Measurements from ENCODE around the gene SPARC.

Gene SPARC

DNA sequence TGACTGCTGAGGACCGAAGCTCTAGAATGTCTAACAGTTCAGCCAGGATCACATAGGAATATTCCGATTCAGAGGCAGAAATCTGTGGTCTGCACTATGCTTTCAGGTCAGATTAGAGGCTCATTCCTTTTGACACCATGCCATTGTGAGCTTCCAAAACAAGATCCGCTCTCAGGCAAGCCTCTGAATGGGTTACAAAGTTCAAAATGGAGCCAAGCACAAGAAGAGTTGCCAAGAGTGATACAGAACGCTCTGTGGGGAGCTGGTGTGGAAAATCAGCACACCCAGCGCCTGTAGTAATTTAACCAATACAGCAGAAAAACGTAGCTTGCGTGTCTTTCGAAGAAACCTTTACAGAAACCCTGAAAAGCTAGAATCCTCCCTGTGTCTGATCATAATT is 62.2 kb downstream of the SPARC start:
- DNase-seq (ENCODE audit: low read depth in 3 of 3), result no peak

DNA sequence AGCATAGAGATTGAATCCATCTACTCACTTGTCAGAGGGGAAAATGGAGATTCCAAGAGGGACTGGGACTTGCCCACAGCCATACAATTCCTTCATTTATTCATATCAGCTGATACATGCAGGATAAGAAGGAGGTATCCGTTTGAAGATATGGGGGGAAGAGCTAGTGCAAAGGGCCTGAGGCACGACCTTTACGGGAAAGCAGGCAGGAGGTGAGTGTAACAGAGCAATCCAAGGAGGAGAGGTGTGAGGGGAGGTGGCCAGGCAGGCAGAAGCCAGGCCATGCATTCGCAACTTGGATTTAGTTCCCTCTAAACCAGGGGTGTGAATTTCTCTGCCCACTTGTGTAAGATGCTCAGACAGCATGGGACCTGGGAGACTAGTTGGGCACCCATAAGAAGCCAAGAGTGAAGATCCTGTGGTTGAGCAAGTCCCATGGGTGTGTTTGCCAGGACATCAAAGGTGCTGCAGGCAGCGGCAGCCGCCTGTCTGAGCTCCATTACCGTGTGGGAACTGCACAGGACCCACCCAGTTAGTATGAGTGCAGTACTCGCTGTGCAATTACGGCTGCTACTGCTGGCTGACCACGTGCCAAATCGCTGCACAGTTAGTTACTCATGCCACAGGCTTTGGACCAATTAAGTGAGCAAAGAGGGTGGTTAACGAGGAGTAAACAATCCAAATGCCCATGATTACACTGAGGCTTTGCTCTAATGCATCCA is 64.2 kb downstream of the SPARC start:
- no peak for DNase-seq (ENCODE audit: low read depth in 3 of 3)

DNA sequence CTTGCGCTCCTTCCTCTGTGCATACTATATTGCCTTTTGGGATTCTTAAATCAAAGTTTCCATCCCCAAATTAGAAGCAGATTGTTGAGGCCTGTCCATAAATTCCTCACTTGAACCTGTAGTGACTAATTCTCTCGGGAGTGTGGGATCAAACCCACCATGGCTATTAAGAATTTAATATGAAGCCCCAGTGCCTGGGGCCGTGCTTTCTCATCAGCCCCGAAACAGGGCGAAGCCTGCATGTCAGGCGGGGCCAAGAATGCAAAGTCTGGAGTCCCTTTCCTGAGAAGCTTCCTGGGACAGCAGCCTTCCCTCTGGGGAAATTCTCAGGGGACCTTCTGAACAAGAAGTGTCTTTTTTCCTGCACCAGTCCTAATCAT is 66.3 kb downstream of the SPARC start:
- no peak for DNase-seq (ENCODE audit: low read depth in 3 of 3)

DNA sequence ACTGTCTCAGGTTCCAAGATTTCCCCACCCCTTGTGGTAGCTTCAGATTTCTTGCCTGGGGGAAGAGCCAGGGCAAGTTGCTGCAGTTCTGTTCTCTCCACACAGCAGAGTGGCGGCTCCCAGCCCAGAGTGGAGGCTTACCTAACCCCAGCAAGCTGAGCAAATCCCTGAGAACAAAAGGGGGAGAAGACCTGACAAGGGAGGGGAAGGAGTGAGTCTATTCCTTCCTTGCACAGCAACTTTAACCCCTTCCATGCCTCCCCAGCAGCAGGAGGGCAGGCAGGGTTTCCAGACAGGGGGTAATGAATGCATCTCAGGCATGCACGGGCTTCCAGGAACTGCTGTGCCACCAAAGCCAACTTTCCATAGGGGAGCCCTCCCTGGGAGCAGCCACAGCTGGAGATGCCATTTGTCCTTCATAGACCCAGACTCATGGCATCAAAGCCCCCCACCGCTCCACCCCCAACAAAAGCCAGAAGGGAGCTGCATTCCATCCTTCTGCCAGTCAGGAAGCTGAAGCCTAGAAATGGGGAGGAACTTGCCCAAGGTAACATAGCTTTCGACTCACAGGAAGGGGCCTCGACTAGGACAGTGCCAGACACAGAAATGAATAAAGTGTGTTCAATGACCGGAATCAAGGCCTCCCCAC is 66.8 kb downstream of the SPARC start:
- no peak for DNase-seq (ENCODE audit: low read depth in 3 of 3)

DNA sequence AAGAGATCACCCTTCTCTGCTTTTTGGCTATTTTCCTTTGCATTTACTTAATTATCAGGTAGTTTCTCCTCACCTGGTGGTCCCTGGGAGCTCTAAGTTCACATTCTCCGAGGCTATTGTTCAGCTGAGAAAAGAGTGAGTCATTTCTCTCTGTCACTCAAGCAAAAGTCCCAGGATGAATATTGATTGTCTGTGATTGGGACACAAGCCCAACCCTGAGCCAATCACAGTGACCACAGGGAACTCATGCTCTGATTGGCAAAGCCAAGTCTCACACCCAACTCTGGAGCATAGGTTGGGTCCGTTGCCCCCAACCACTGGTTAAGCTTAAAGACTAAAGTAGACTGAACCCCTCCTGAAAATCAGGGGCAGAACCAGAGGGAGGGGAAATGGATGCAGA is 67.8 kb downstream of the SPARC start:
- no peak for DNase-seq (ENCODE audit: low read depth in 3 of 3)

DNA sequence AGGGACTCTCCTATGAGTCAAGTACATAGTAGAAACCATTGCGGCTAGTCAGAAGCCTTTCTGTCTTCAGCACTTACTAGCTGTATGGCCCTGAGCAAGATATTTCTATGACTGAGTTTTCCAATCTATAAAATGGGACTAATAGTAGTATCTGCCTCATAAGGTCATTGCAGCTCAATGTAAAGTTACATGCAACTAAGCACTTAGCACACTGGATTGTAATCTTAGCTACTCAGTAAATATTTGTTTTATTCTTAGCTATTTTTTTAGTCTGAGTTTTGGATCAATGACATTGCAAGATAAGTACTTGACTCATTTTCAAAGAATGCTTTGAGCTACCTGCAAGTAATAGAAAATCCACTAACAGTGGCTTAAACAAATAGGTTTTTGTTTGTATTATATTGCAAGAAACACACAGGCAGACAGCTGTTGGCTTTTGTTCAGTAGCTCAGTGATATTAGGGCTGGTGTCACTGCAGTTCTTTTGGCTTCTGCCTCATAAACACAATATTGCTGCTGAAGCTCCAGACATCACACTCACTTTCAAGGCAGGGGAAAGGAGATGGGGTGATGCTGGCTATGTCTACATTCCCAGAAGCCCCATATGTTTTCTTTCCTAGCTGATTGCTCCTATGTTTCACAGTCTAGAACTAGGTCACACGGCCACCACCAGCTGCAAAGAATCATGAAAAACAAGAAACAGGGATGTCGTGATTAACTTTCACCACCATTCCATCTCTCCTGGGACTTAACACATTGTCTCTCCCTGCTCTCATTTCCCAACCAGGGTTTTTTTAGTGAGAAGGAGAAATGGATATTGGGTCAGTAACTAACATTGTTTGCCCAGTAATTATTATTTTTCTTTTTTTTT is 68.6 kb downstream of the SPARC start:
- no peak for DNase-seq (ENCODE audit: low read depth in 3 of 3)

DNA sequence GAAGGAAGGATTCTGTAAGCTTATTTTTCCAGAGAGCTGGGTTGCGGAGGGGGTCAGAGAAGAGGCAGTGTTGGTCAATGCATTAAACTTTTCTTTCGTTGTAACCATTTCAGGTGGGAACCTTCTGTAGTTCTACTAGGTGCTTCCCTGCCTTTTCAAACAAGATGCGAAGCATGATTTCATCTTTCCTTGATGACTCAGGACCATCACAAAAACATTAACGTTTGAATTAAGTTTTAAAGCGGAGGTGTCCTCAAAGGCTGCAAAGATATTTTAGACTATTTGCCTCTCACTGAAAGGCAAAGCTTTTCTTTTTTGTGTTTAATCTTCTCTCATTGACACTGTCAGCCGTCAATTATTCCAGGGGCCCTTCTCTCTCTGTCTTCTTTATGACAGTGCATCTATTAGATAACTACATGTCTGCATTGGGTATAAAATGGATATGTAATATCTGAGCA is 69.3 kb downstream of the SPARC start:
- DNase-seq (ENCODE audit: low read depth in 3 of 3), result no peak

DNA sequence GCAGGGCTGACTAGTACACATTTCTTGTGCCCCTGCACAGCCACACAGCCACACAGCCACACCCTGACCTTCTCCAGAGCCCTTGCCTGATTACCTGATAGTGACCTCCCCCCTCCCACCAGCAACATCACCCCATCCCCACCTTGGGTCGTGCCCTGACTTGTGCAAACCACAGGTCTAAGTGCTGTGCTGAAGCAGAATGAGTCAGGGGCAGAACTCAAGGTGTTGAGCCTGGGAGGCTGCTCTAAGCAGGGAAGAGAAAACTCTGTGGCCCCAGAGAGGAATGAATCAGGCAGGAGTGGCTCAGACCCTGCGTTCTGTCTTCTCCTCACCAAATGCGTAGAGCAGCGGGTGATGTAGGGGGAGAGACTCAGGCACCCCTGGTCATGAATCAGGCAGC is 71.3 kb downstream of the SPARC start:
- DNase-seq (ENCODE audit: low read depth in 3 of 3), result peak in 1 of 3 experiments; percentile 9

DNA sequence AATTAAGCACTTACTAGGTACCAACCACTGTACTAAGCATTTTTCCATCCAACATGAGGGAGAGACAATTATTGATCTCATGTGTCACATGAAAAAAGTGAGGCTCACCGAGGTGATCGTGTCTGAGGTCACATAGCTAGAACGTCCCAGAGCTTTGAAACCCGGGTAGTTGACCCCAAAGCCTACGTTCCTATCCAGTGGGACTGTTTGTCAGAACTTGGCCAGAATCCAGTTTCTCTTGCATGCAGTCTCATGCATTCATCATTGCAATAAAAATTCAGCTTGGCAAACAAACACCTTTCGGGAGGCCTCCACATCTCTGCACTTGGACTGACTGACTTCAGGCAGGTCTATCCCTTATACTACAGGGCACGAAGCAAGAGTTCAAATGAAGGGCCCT is 72.2 kb downstream of the SPARC start:
- no peak for DNase-seq (ENCODE audit: low read depth in 3 of 3)

DNA sequence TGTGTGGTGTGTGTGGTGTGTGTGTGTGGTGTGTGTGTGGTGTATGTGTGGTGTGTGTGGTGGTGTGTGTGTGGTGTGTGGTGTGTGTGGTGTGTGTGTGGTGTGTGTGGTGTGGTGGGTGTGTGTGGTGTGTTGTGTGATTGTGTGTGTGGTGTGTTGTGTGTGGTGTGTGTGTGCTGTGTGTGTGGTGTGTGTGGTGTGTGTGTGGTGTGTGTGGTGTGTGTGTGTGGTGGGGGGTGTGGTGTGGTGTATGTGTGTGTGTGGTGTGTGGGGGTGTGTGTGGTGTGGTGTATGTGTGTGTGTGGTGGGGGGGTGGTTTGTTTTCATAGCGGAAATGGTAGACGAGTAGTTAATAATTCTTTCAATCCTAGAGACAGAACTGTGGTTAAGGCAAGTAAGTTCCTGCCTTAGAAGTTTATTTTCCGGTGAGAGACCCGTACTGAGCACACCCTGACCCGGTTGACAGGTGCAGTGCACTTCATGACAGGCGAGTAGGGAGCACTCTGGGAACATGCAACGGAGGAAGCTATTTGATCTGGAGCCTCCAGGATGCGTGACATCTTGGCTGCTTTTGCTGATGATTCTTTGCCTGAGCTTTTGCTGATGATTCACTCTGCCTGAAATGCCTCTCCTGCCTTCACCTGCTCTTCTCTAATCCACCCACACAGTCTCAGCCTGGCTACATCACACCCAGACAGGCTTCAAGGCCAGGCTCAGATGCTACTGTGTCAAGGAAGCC is 73.9 kb downstream of the SPARC start:
- peak; percentile 21 to 50 (median 36) for DNase-seq (ENCODE audit: low read depth in 3 of 3)

DNA sequence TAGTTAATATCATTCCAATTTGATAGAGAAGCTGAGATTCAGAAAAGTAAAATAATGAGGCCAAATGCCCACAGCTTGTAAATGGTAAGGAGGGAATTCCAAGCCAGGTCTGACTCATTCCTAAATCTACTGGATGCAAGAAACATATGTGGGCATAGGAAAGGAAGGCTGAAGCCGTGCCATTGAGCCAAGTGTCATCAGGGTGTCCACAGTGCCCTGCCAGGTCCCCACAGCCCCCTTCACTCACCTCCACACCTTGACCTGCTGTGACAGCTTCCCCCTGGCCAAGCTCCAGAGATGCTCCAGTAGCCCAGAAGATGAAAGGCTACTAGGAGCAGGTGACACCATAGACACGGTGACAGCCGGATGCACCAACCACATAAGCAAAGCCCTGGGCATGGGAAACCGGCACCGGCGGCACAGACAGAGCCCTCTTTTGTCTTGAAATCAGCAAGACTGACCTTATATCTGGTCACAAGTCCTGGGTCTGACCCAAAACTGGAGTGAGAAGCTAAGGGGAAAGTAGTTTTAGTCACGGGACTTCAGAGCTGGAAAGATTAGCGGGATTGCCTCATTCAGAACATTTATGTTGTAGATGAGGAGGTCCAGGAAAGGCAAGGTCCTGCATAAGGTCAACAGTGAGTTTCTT is 75.5 kb downstream of the SPARC start:
- no peak for DNase-seq (ENCODE audit: low read depth in 3 of 3)

All from stimulated activated CD4-positive, alpha-beta T cell treated with anti-CD3 and anti-CD28 coated beads, TNF-alpha, amount 100 ng/mL, for 24 hours (primary cell).